ENCODE data around the gene SLC3A2.

- TF ChIP-seq POLR2A (IDR thresholded peaks at IDR 0.05) (no peak), CTCF (IDR thresholded peaks at IDR 0.05) (no peak)
These were observed 44.6 kb downstream of the SLC3A2 start for GRCh38 chr11:62925308-62925707.
